Mesodermal cell (in vitro differentiated cells): ENCODE data around the gene CEL.
"Not testable (repeated sequence)": the region's sequence is repeated elsewhere in the genome, so short reads cannot be mapped to it uniquely, and the experiment has no call there.

ENCODE experiments used
- H3K27ac ChIP-seq: 2 replicates; pipeline ENCODE4 v1.7.0; 2013; ENCODE audit warnings: mild to moderate bottlenecking, low read depth, low read length, moderate library complexity; ENCODE audit not compliant: severe bottlenecking
- H3K36me3 ChIP-seq: 2 replicates; pipeline ENCODE4 v1.7.1; 2013; ENCODE audit warnings: mild to moderate bottlenecking, low read length, moderate library complexity; ENCODE audit not compliant: control insufficient read depth, insufficient read depth
- H3K4me1 ChIP-seq: one replicate; pipeline ENCODE4 v1.7.1; 2013; ENCODE audit warnings: mild to moderate bottlenecking, low read length; ENCODE audit not compliant: insufficient read depth, control insufficient read depth, poor library complexity, severe bottlenecking
- H3K4me3 ChIP-seq: 2 replicates; pipeline ENCODE4 v1.7.0; 2013; ENCODE audit warnings: low read length, control low read depth, mild to moderate bottlenecking; ENCODE audit not compliant: insufficient read depth, poor library complexity, severe bottlenecking; ENCODE audit errors: extremely low read depth
- H3K9me3 ChIP-seq: 2 replicates; pipeline ENCODE4 v1.7.1; 2013; ENCODE audit warnings: mild to moderate bottlenecking, low read length, moderate library complexity; ENCODE audit not compliant: control insufficient read depth
- WGBS, 2 experiments: methylation state at CpG; one replicate each; pipeline ENCODE4 v1.1.5; 2013; ENCODE audit warnings: missing lambda C conversion rate in 2 of 2; ENCODE audit not compliant: insufficient coverage in 2 of 2; 5-methylcytosine and 5-hydroxymethylcytosine counted together

Gene CEL

DNA sequence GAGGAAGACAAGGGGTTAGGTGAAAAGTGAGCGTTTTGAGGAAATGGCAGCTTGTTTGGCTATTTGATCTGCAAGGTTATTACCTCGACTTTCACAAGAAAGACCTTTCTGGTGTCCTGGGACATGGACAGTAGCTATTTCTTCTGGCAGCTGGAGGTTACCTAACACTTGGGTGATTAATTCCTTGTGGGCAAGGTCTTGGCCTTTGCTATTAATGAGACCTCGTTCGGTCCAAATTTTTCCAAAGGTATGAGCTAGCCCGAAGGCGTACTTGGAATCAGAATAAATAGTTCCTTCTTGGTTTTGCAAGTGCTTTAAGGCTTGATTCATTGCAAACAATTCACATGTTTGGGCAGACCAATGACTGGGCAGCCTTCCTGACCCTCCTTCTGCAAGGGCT, 26.1 kb upstream of the CEL start:
- Histone ChIP-seq H3K4me3 (no peak overlapping the region), H3K36me3 (peaks cover 71% of the 10 kb centered on the region), H3K4me1 (no peaks in the 10 kb centered on the region), H3K9me3 (peaks cover 10% of the 10 kb centered on the region), H3K27ac (no peak overlapping the region)
- 95 to 100% methylated on average over 6 of the region's 6 CpGs for WGBS, 2 experiments

- Histone ChIP-seq H3K4me3 (no peak overlapping the region), H3K27ac (no peak overlapping the region)
- 97% methylated on average over 16 to 21 of the region's 25 CpGs for WGBS, 2 experiments
Measured at GRCh38 chr9:133037775-133038515, 23.8 kb upstream of the CEL start.

DNA sequence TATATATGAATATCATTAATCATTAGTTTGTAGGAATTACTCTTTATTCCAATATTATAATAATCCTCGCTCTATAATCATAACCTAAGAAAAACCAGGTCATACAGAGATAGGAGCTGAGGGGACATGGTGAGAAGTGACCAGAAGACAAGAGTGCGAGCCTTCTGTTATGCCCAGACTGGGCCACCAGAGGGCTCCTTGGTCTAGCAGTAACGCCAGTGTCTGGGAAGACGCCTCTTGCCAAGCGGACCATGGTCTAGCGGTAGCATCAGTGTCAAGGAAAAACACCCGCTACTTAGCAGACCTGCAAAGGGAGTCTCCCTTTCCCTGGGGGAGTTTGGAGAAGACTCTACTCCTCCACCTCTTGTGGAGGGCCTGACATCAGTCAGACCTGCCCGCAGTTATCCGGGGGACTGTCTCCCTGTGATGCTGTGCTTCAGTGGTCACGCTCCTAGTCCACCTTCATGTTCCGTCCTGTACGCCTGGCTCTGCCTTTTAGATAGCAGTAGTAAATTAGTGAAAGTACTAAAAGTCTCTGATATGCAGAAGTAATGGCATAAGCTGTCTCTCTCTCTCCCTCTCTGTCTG, 20.8 kb upstream of the CEL start:
- H3K4me1 ChIP-seq, H3K9me3 ChIP-seq, H3K27ac ChIP-seq, H3K4me3 ChIP-seq: not testable (repeated sequence)
- peaks cover 82% of the 10 kb centered on the region for H3K36me3 ChIP-seq
- 95 to 98% methylated on average over 6 to 8 of the region's 12 CpGs for WGBS, 2 experiments

More at GRCh38 chr9:133037775-133038515, 23.8 kb upstream of the CEL start:
- Histone ChIP-seq H3K36me3 (peaks cover 80% of the 10 kb centered on the region), H3K4me1 (no peaks in the 10 kb centered on the region), H3K9me3 (no peaks in the 10 kb centered on the region)

GRCh38 chr9:133041958-133042357, 19.8 kb upstream of the CEL start:
- H3K4me3 ChIP-seq, result no peak overlapping the region
- H3K27ac ChIP-seq, result no peak overlapping the region
- no peaks in the 10 kb centered on the region for H3K9me3 ChIP-seq
- H3K36me3 ChIP-seq, result peaks cover 82% of the 10 kb centered on the region
- 92 to 99% methylated on average over 6 to 9 of the region's 9 CpGs for WGBS, 2 experiments
- H3K4me1 ChIP-seq, result no peaks in the 10 kb centered on the region

GRCh38 chr9:133042676-133043075, 19.1 kb upstream of the CEL start:
- Histone ChIP-seq H3K36me3 (peaks cover 83% of the 10 kb centered on the region), H3K27ac (no peak overlapping the region), H3K9me3 (no peaks in the 10 kb centered on the region), H3K4me1 (no peaks in the 10 kb centered on the region), H3K4me3 (no peak overlapping the region)
- 89 to 96% methylated on average over 7 to 8 of the region's 8 CpGs for WGBS, 2 experiments

- Histone ChIP-seq H3K36me3 (peaks cover 81% of the 10 kb centered on the region), H3K4me1 (no peaks in the 10 kb centered on the region), H3K9me3 (no peaks in the 10 kb centered on the region), H3K27ac (no peak overlapping the region), H3K4me3 (no peak overlapping the region)
- 97 to 98% methylated on average over 13 to 16 of the region's 16 CpGs for WGBS, 2 experiments
Measured at GRCh38 chr9:133043449-133044035, 18.2 kb upstream of the CEL start.

DNA sequence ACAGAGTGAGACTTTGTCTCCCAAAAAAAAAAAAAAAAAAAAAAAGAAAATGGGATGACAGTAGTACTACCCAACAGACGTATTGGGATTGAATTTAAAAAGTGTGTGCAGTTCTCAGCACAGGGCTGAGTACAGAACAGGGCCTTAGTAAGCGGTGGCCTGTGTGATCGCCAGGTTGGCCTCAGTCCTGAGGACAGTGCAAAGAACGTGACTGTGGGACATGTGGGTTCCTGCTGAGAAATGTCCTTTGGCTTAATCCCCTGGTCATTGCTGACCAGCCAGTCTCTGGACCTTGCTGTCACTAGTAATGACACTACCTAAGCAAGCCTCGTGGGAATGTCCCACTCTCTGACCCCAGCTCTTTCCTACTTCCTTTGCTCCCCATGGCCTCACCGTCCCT, 17.7 kb upstream of the CEL start:
- 92 to 94% methylated on average over 6 of the region's 6 CpGs for WGBS, 2 experiments

GRCh38 chr9:133044661-133045060, 17.1 kb upstream of the CEL start:
- Histone ChIP-seq H3K36me3 (peaks cover 85% of the 10 kb centered on the region), H3K9me3 (no peaks in the 10 kb centered on the region), H3K27ac (no peak overlapping the region), H3K4me3 (no peak overlapping the region), H3K4me1 (no peaks in the 10 kb centered on the region)
- 90 to 96% methylated on average over 7 to 10 of the region's 11 CpGs for WGBS, 2 experiments

More for the DNA sequence above, 17.7 kb upstream of the CEL start:
- H3K36me3 ChIP-seq, result peaks cover 85% of the 10 kb centered on the region
- H3K4me1 ChIP-seq, result no peaks in the 10 kb centered on the region
- H3K4me3 ChIP-seq, result no peak overlapping the region
- H3K9me3 ChIP-seq, result no peaks in the 10 kb centered on the region
- no peak overlapping the region for H3K27ac ChIP-seq

- peaks cover 85% of the 10 kb centered on the region for H3K36me3 ChIP-seq
- no peaks in the 10 kb centered on the region for H3K9me3 ChIP-seq
- H3K27ac ChIP-seq, result no peak overlapping the region
- 98 to 100% methylated on average over 15 of the region's 15 CpGs for WGBS, 2 experiments
- no peaks in the 10 kb centered on the region for H3K4me1 ChIP-seq
- no peak overlapping the region for H3K4me3 ChIP-seq
Measured at GRCh38 chr9:133045132-133045531, 16.6 kb upstream of the CEL start.

GRCh38 chr9:133046196-133046899, 15.4 kb upstream of the CEL start:
- Histone ChIP-seq H3K4me3 (no peak overlapping the region), H3K9me3 (no peaks in the 10 kb centered on the region), H3K4me1 (no peaks in the 10 kb centered on the region), H3K36me3 (peaks cover 86% of the 10 kb centered on the region), H3K27ac (no peak overlapping the region)
- WGBS, 2 experiments, result 97 to 98% methylated on average over 8 to 9 of the region's 9 CpGs
